HG02642 (cell line): Measurements from ENCODE around the gene DBF4B.
A peak's percentile ranks its signal among the peaks of the same experiment; 100 is the strongest.
"Not testable (repeated sequence)": the region's sequence is repeated elsewhere in the genome, so short reads cannot be mapped to it uniquely, and the experiment has no call there.

ENCODE experiments used
- ATAC-seq: cut with Tn5 transposase; IDR thresholded peaks from one replicate; pipeline ENCODE4 v1.9.1; 2021; ENCODE audit warnings: mild to moderate bottlenecking; ENCODE audit not compliant: unreplicated experiment, poor library complexity

DBF4B gene, protein sequence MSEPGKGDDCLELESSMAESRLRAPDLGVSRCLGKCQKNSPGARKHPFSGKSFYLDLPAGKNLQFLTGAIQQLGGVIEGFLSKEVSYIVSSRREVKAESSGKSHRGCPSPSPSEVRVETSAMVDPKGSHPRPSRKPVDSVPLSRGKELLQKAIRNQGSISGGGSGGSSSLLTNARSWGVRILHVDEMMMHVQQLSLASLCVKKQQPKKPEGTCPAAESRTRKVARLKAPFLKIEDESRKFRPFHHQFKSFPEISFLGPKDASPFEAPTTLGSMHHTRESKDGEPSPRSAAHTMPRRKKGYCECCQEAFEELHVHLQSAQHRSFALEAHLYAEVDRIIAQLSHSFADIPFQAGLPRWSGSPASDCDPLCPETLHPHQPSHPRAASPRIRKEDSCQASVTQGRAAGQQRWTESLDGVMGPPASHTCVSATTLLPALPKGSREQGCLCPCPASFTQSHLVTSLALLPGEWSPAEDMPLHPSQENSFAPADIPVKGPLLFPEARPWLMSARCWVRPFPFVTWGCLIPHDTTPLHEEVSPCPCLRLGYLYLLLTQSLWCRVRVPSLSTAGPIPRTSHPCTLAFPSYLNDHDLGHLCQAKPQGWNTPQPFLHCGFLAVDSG

GRCh38 chr17:44708401-44709263 lies at the start of gene DBF4B:
TSS of gene DBF4B (plus strand) at chr17:44708665. CDS start at chr17:44708821, 156 bp downstream.
- ATAC-seq, result peak; percentile 77

GRCh38 chr17:44661835-44662234 lies 46.6 kb upstream of the DBF4B start:
- no peak for ATAC-seq

GRCh38 chr17:44663095-44663494 lies 45.4 kb upstream of the DBF4B start:
- ATAC-seq, result no peak

DNA sequence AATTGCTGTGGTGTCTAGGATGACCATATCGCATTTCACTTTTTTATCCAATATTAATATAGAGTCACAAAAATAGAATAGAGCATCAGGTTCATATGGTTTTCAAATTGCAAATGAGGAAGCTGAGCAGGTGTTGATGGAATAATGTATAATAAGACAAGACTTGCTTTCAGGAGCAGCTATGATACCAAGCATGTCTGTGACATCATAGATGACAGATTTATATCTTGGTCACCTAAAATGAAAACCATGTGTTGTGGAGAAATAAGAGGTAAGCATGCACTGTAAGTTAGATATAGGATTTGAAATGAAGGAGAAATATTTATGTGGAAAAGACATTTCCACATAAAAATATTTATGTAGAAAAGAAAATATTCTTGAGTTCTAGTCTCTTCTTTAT lies 43.6 kb upstream of the DBF4B start:
- no peak for ATAC-seq

DNA sequence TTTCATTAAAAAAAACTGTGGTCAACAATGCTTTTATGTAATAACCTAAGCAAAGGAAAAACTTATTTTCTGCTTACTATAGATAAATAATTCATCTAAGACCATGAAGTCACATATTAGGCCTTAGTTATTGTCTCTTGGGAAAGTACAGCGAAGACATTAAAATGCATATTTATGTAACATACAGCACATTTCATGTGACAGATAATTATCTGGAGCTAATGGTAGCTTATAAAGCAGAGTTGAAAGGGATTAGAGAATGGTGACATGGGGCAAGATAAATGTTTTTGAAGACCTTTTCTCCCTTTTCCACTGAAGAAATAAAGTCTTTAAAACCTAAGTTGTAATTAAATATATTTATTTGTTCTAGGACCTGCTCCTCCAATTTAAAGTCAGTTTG lies 42.5 kb upstream of the DBF4B start:
- ATAC-seq, result no peak

DNA sequence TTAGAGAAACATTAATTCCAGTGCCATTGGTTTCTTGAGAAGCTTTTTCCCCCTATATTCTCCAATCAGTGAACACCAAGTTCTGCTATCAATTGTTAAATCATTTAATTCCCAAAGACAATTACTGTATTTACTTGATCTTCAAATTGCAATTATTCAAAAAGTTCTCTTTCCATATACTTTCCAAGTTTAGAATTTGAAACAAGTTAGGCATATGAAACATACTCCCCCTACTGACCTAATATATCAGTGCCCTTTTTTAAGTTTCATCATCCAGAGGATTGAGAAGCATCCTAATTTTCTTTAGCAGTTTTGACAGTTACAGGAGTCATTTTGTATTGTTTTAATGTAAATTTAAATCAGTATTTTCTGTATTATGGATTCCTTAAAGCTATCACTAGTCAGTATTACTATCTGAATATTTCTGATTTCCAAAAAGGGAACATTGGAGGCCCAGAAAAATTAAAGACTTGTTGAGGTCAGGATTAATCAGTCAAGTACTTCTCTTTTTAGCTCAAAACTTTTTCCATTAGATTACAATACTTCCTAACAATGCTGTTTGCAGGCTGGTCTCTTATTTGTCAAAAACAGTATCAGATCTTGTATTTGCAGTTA lies 35.9 kb upstream of the DBF4B start:
- ATAC-seq, result no peak

DNA sequence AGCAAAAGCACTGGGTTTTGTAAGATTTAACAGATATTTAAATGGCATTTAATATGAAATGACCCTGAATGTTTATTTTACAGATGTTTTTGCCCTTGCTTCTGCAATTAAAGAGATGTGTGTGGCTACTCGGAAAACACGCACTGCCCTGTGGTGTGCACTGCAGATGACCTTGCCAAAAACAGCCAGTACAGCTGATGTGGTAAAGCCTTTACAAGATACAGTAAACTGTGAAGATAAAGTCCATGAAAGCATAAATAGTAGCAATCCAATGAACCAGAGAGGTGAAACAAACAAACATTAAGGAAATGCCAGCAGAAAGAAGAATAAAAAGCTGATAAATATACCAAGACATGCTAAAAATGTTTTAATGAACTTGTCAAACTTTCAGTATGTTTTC lies 34.6 kb upstream of the DBF4B start:
- ATAC-seq, result no peak

DNA sequence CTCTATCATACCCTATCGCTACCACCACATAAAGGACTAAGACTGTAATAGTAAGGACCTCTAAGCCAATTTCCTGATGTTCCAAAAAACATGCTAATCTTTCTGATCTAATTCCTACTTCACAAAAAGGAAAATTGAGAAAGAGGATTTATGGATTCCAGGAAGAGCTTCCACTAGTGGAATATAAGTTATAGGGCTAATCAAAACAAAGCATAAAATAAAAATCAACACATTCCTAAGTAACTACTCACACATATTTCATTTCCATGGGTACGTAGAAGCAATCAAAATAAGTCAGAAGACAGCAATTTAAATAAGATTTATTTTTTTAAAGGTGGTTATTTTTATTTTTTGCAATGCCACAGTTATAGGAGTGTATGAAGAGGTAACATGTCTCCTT lies 31.3 kb upstream of the DBF4B start:
- ATAC-seq, result no peak

DNA sequence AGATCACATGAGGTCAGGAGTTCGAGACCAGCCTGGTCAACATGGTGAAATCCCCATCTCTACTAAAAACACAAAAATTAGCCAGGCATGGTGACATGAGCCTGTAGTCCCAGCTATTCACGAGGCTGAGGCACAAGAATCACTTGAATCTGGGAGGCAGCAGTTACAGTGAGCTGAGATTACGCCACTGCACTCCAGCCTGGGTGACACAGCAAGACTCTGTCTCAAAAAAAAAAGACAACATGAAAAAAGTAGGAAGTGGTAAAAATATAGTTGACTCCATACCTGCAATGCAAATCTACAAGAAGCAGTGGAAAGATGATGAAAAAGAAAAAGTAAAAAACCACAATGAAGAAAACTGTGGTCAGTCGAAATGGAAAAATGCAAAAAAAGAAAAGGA lies 25.2 kb upstream of the DBF4B start:
- not testable (repeated sequence) for ATAC-seq

DNA sequence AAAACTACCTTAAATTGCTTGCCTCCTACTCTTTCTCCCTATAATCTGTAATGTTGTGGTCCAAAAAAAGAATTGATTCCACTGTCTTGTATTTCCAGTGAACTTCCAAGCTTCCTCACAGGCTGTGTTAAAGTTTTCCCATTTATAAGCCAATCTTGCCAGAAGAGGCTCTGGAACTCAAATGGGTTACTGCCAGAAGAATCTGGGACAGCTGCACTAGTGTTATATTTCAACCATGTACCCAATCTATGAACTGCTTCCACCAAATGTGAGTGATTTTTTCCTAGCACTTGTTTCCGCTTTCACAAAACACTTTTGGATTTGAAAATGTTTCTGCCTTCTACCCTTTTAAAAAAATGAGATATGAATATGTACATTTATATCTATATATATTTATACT lies 20.7 kb upstream of the DBF4B start:
- ATAC-seq, result no peak

GRCh38 chr17:44688200-44688599 lies 20.3 kb upstream of the DBF4B start:
- ATAC-seq, result no peak

- peak; percentile 23 for ATAC-seq
Observed at GRCh38 chr17:44688675-44689476, 19.6 kb upstream of the DBF4B start.

DNA sequence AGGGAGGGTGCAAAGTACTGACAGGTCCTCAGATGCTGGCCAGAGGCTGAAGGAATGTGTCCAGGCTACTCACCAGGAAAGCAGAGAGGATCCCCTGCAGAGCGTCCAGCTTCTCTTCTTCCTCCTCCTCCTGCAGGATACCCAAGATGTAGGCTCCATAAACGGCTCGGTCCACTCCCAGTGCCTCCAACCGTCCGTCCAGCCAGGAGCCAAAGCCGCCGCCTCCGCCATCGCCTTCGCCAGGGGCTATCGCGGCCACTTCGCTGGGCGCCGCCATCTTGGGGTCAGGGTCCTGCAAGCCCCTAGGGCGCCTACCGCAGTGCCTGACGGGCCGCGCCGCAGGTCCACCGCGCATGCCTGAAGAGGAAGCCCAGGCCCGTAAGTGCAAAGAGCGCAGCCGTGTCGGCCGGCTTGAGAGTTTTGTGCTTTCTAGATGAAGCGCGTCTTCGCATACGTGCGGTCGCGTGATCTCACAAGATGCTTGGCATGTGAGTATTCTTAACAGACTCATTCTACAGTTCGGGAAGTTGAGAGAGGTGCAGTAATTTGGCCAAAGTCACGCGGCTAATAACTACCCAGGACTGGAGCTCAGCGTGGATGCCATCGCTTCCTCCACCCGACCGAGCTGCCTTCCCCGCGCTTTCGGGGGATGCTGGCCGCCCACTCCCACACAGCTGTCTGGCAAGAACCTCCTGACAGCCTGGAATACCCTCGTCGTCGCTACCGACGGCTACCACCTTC lies 18.8 kb upstream of the DBF4B start, which contains the start of gene CCDC43:
CCDC43 (minus strand) TSS at position 300 of the 741 bp plus-strand sequence; CDS start at position 277, 23 bp downstream.
- ATAC-seq, result peak; percentile 89

- not testable (repeated sequence) for ATAC-seq
Observed at GRCh38 chr17:44690746-44691306, 17.6 kb upstream of the DBF4B start.

GRCh38 chr17:44693609-44694008 lies 14.9 kb upstream of the DBF4B start:
- ATAC-seq, result no peak

GRCh38 chr17:44700288-44700687 lies 8.2 kb upstream of the DBF4B start:
- ATAC-seq, result not testable (repeated sequence)

- no peak for ATAC-seq
Observed at GRCh38 chr17:44707755-44708400, 587 bp upstream of the DBF4B start.

- ATAC-seq, result no peak
Observed at GRCh38 chr17:44719444-44719843, 11.0 kb downstream of the DBF4B start.
